Measurements from ENCODE around the gene DPH1. TPM values are rescaled to one million over a fixed set of nuclear protein-coding genes. Genes with fewer than 3 reads are reported as not detected.

DPH1 gene
- total and polyA plus RNA-seq, 8 donors: 30.7 to 53.3 (median 46.5) TPM

GRCh38 chr17:2085648-2085949, 55.6 kb downstream of the DPH1 start:
- Histone ChIP-seq H3K4me1 (peaks cover 58 to 90% of the 10 kb centered on the region in 2 donors), H3K27me3 (no peaks in the 10 kb centered on the region), H3K4me3 (no peak overlapping the region), H3K27ac (peak overlapping the region; percentile 82 to 87), H3K36me3 (peaks cover 0 to 15% of the 10 kb centered on the region in 2 donors), H3K9me3 (no peaks in the 10 kb centered on the region)
- intact Hi-C loops (cut with DNase I): no loop called here
- ATAC-seq (no peak), DNase-seq (peak in 1 of 4 donors; percentile 84)
- TF ChIP-seq, protein P1, sequence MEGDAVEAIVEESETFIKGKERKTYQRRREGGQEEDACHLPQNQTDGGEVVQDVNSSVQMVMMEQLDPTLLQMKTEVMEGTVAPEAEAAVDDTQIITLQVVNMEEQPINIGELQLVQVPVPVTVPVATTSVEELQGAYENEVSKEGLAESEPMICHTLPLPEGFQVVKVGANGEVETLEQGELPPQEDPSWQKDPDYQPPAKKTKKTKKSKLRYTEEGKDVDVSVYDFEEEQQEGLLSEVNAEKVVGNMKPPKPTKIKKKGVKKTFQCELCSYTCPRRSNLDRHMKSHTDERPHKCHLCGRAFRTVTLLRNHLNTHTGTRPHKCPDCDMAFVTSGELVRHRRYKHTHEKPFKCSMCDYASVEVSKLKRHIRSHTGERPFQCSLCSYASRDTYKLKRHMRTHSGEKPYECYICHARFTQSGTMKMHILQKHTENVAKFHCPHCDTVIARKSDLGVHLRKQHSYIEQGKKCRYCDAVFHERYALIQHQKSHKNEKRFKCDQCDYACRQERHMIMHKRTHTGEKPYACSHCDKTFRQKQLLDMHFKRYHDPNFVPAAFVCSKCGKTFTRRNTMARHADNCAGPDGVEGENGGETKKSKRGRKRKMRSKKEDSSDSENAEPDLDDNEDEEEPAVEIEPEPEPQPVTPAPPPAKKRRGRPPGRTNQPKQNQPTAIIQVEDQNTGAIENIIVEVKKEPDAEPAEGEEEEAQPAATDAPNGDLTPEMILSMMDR (IDR thresholded peaks at IDR 0.05): no peak

DNA sequence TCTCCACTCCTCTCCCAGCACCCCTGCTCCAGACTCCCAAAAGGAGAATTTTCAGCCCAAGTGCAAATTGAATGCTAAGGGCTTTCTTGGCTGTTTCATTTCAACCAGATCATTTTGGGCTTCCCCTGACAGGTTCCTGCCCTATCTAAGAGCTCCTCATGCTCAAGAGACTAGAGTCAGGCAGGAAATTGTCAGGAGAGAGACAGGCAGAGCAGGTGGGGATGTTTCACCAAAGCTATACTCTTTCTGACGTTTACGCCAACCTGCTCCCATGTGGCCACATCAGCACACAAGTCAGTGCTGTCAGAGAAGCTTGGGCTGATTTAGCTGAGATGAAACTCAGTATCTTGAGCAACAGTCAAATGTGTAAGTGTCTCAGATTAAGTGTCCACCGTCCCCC, 56.4 kb downstream of the DPH1 start:
- H3K9me3 ChIP-seq: no peaks in the 10 kb centered on the region
- DNase-seq: no peak
- peaks cover 62 to 98% of the 10 kb centered on the region in 2 donors for H3K4me1 ChIP-seq
- peak overlapping the region; percentile 82 to 87 for H3K27ac ChIP-seq
- intact Hi-C loops (cut with DNase I): no loop called here
- no peak overlapping the region for H3K4me3 ChIP-seq
- peaks cover 0 to 8% of the 10 kb centered on the region in 2 donors for H3K36me3 ChIP-seq
- ATAC-seq: no peak
- TF ChIP-seq, protein P1 (IDR thresholded peaks at IDR 0.05): no peak
- H3K27me3 ChIP-seq: no peaks in the 10 kb centered on the region

- peaks cover 65 to 96% of the 10 kb centered on the region in 2 donors for H3K4me1 ChIP-seq
- no peaks in the 10 kb centered on the region for H3K36me3 ChIP-seq
- intact Hi-C loops (cut with DNase I): no loop called here
- ATAC-seq (peak; percentile 9), DNase-seq (peak in 1 of 4 donors; percentile 71)
- H3K27ac ChIP-seq: peak overlapping the region in 1 of 2 donors; percentile 69
- TF ChIP-seq, protein P1 (IDR thresholded peaks at IDR 0.05): no peak
- H3K9me3 ChIP-seq: no peaks in the 10 kb centered on the region
- H3K27me3 ChIP-seq: no peaks in the 10 kb centered on the region
- no peak overlapping the region for H3K4me3 ChIP-seq
Observed at GRCh38 chr17:2087597-2088211, 57.8 kb downstream of the DPH1 start.

- no peak for ATAC-seq
- TF ChIP-seq, protein P1 (IDR thresholded peaks at IDR 0.05): no peak
- DNase-seq: no peak
- no peaks in the 10 kb centered on the region for H3K9me3 ChIP-seq
- intact Hi-C loops (cut with DNase I): no loop called here
- no peaks in the 10 kb centered on the region for H3K27me3 ChIP-seq
- H3K36me3 ChIP-seq: no peaks in the 10 kb centered on the region
- peak overlapping the region; percentile 3 to 32 for H3K4me3 ChIP-seq
- peak overlapping the region; percentile 69 to 87 for H3K27ac ChIP-seq
- H3K4me1 ChIP-seq: peaks cover 57 to 93% of the 10 kb centered on the region in 2 donors
Observed at GRCh38 chr17:2089021-2089422, 59.1 kb downstream of the DPH1 start.

- ATAC-seq (no peak), DNase-seq (no peak)
- Histone ChIP-seq H3K27ac (peak overlapping the region; percentile 69 to 87), H3K27me3 (no peaks in the 10 kb centered on the region), H3K4me3 (peak overlapping the region in 1 of 2 donors; percentile 32), H3K36me3 (no peaks in the 10 kb centered on the region), H3K9me3 (no peaks in the 10 kb centered on the region), H3K4me1 (peaks cover 53 to 83% of the 10 kb centered on the region in 2 donors)
- TF ChIP-seq, protein P1 (IDR thresholded peaks at IDR 0.05): no peak
- intact Hi-C loops (cut with DNase I): no loop called here
Observed at GRCh38 chr17:2090210-2090641, 60.3 kb downstream of the DPH1 start.

Data from left lung (tissue), 10 donors.